Endothelial cell of umbilical vein (primary cell): ENCODE measurements around the gene IL34. TPM values are rescaled to one million over a fixed set of nuclear protein-coding genes. Genes with fewer than 3 reads are reported as not detected.

ENCODE experiments used
- BruUV-seq: library from RNA; stranded (reverse); fragments of 400-500 nt; replicated peaks from 2 replicates; lab custom pipeline; 2021; lab: Mats Ljungman, UMichigan
- CTCF ChIA-PET: fragments of 300-600, 350-600 bp; sonication (Branson Sonifier 250); formaldehyde crosslinking; loops from one replicate; lab custom pipeline; 2021; ENCODE audit warnings: antibody characterized with exemption, inconsistent platforms; lab: Charles Lee
- POLR2A ChIA-PET: fragments of 300-600, 350-600 bp; sonication (Branson Sonifier 250); formaldehyde crosslinking; loops from one replicate; lab custom pipeline; 2021; ENCODE audit warnings: antibody characterized with exemption, inconsistent platforms; lab: Charles Lee
- DNase-seq: peaks from one replicate; pipeline ENCODE4 v3.0.0-alpha.2; 2011; ENCODE audit warnings: low read depth, low spot score
- FAIRE-seq: peaks from 2 replicates; lab custom pipeline; 2011; peaks lifted over from hg19 to GRCh38; lab: Jason Lieb, UNC
- H2AFZ ChIP-seq: 2 replicates; pipeline ENCODE4 v1.6.0; 2012; ENCODE audit warnings: low read depth, low read length, control low read depth, inconsistent platforms
- H3K27ac ChIP-seq: 2 replicates; pipeline ENCODE4 v1.5.1; 2011; ENCODE audit warnings: low read depth, mild to moderate bottlenecking, control low read depth, low read length, moderate library complexity; ENCODE audit not compliant: insufficient read depth
- H3K27me3 ChIP-seq, 2 experiments: 2 replicates each; pipeline versions ENCODE4 v1.6.0 to v1.6.1; 2011; ENCODE audit warnings: low read length in 2 of 2, mixed read lengths in 1 of 2; ENCODE audit not compliant: control insufficient read depth in 2 of 2, insufficient read depth in 2 of 2
- H3K36me3 ChIP-seq, 2 experiments: 2 replicates in 1 of 2; 3 replicates in 1 of 2; pipeline ENCODE4 v1.5.1; 2011; ENCODE audit warnings: low read length in 2 of 2, mild to moderate bottlenecking in 1 of 2, moderate library complexity in 1 of 2; ENCODE audit not compliant: control insufficient read depth in 2 of 2, insufficient read depth in 2 of 2; ENCODE audit errors: extremely low read depth in 1 of 2
- H3K4me1 ChIP-seq: 3 replicates; pipeline ENCODE4 v1.5.1; 2011; ENCODE audit warnings: mild to moderate bottlenecking, low read length; ENCODE audit not compliant: control insufficient read depth, insufficient read depth; ENCODE audit errors: extremely low read depth
- H3K4me2 ChIP-seq: 2 replicates; pipeline ENCODE4 v1.6.1; 2011; ENCODE audit warnings: low read length, control low read depth, mixed read lengths; ENCODE audit not compliant: insufficient read depth
- H3K4me3 ChIP-seq, 3 experiments: fragments of 200-600 bp in 1 of 3; sonication (generic), shearing (Covaris generic) in 1 of 3; replicated peaks in 1 of 3; 2 replicates each; pipeline ENCODE4 v1.5.1; 2011 to 2016; ENCODE audit warnings: control low read depth in 3 of 3, low read length in 3 of 3, mild to moderate bottlenecking in 2 of 3, inconsistent platforms in 1 of 3, low read depth in 1 of 3, moderate library complexity in 1 of 3; ENCODE audit not compliant: insufficient read depth in 1 of 3
- H3K79me2 ChIP-seq: 2 replicates; pipeline ENCODE4 v1.6.0; 2012; ENCODE audit warnings: low read length, inconsistent platforms; ENCODE audit not compliant: control insufficient read depth, insufficient read depth
- H3K9ac ChIP-seq: replicated peaks from 2 replicates; pipeline ENCODE3; 2011; ENCODE audit warnings: low read length, control low read depth; ENCODE audit not compliant: insufficient read depth; ENCODE audit errors: extremely low read depth
- H3K9me1 ChIP-seq: replicated peaks from 3 replicates; pipeline ENCODE4 v1.6.0; 2011; ENCODE audit warnings: mild to moderate bottlenecking, low read length; ENCODE audit not compliant: control insufficient read depth, insufficient read depth; ENCODE audit errors: extremely low read depth
- H3K9me3 ChIP-seq: replicated peaks from 2 replicates; pipeline ENCODE4 v1.5.1; 2012; ENCODE audit warnings: low read length, inconsistent platforms; ENCODE audit not compliant: control insufficient read depth, insufficient read depth
- H4K20me1 ChIP-seq: replicated peaks from 2 replicates; pipeline ENCODE3; 2011; ENCODE audit warnings: mild to moderate bottlenecking, low read length; ENCODE audit not compliant: control insufficient read depth, insufficient read depth; ENCODE audit errors: extremely low read depth
- CTCF ChIP-seq, 2 donors: IDR thresholded peaks; 1 replicate in 1 of 2; 2 replicates in 1 of 2; pipeline ENCODE4 v1.5.1; 2011; ENCODE audit warnings: low read length in 2 of 2, mild to moderate bottlenecking in 2 of 2, moderate library complexity in 2 of 2, control low read depth in 1 of 2, inconsistent platforms in 1 of 2, low read depth in 1 of 2; ENCODE audit not compliant: insufficient read depth in 1 of 2; ENCODE audit errors: extremely low read depth in 1 of 2
- EZH2 ChIP-seq: IDR thresholded peaks from 2 replicates; pipeline ENCODE4 v1.6.1; 2012; ENCODE audit warnings: borderline replicate concordance, low read depth, mild to moderate bottlenecking, moderate library complexity, low read length, inconsistent platforms; ENCODE audit not compliant: severe bottlenecking
- FOS ChIP-seq: IDR thresholded peaks from 2 replicates; pipeline ENCODE4 v1.6.1; 2011; ENCODE audit warnings: mild to moderate bottlenecking, low read length, moderate library complexity, borderline replicate concordance; ENCODE audit not compliant: insufficient read depth
- GATA2 ChIP-seq: IDR thresholded peaks from 2 replicates; pipeline ENCODE4 v1.7.0; 2011; ENCODE audit warnings: low read depth, mild to moderate bottlenecking, moderate library complexity, mixed read lengths, low read length; ENCODE audit not compliant: insufficient read length, insufficient read depth
- JUN ChIP-seq: IDR thresholded peaks from 2 replicates; pipeline ENCODE4 v1.6.1; 2011; ENCODE audit warnings: borderline replicate concordance, low read depth; ENCODE audit not compliant: insufficient read length, insufficient read depth
- MAX ChIP-seq: IDR thresholded peaks from 2 replicates; pipeline ENCODE4 v1.6.1; 2011; ENCODE audit not compliant: insufficient read depth, insufficient read length
- MYC ChIP-seq: IDR thresholded peaks from one replicate; pipeline ENCODE4 v1.6.1; 2011; ENCODE audit warnings: mild to moderate bottlenecking, low read depth, low read length
- POLR2A ChIP-seq: IDR thresholded peaks from 2 replicates; pipeline ENCODE4 v1.6.1; 2012; ENCODE audit warnings: low read depth, mild to moderate bottlenecking, control low read depth, low read length
- POLR2AphosphoS5 ChIP-seq: IDR thresholded peaks from 2 replicates; pipeline ENCODE4 v1.6.1; 2012; ENCODE audit warnings: low read depth, mild to moderate bottlenecking, control low read depth, low read length, moderate library complexity; ENCODE audit not compliant: insufficient read depth
- dilution Hi-C: fragments of 300-500 bp; cut with MboI; formaldehyde crosslinking; loops from one replicate; pipeline ENCODE4 v1.15.0; 2019; ENCODE audit warnings: low sequenced_read_pairs; ENCODE audit not compliant: extremely low pct_ligation_motif_present
- intact Hi-C: fragments of 100-400 bp; cut with micrococcal nuclease; formaldehyde crosslinking; loops from one replicate; pipeline ENCODE4 v1.10.0; 2022
- polyA plus RNA-seq, 4 experiments: library from polyadenylated mRNA; depleted of rRNA in 3 of 4; stranded (reverse) in 3 of 4; unstranded in 1 of 4; fragments of >200 nt; gene quantifications; 2 replicates each; pipeline versions ENCODE4 v1.2.1 to v1.2.3, GENCODE V29; 2011 to 2012; ENCODE audit warnings: missing spikeins in 1 of 4
- total RNA-seq: library from RNA; stranded (reverse); gene quantifications from 2 replicates; pipeline ENCODE4 v1.2.3, GENCODE V29; 2021

IL34 gene
- total and polyA plus RNA-seq, 2 donors (not counting 3 experiments of a cell fraction or from before 2014, with no cell fraction given): 0.88 to 0.97 TPM

GRCh38 chr16:70611785-70612303 is 34.5 kb upstream of the IL34 start:
- DNase-seq (no peak), FAIRE-seq (no peak)
- dilution Hi-C loops: no loop called here
- Histone ChIP-seq H3K27ac (no peak overlapping the region), H4K20me1 (no peaks in the 10 kb centered on the region), H2AFZ (no peak overlapping the region), H3K36me3 (no peaks in the 10 kb centered on the region), H3K4me3 (no peak overlapping the region), H3K9me3 (no peaks in the 10 kb centered on the region), H3K9ac (no peak overlapping the region), H3K9me1 (no peaks in the 10 kb centered on the region), H3K27me3 (no peaks in the 10 kb centered on the region), H3K79me2 (no peaks in the 10 kb centered on the region), H3K4me1 (no peaks in the 10 kb centered on the region), H3K4me2 (no peak overlapping the region)
- intact Hi-C loops: no loop called here
- BruUV-seq: no TSS peak
- CTCF ChIA-PET: interaction anchor here (1.7 kb wide), 1 partner anchor 9 kb away, joined by 9 read pairs; no protein-coding TSS in a partner anchor
- POLR2A ChIA-PET: no interaction called here
- TF ChIP-seq MYC (no peak), MAX (no peak), CTCF (IDR thresholded peaks at IDR 0.05; ENCODE audit: extremely low read depth in 1 of 2, insufficient read depth in 1 of 2, low read depth in 1 of 2, low read length in 2 of 2) (no peak), EZH2 (no peak), POLR2AphosphoS5 (no peak), FOS (no peak), POLR2A (no peak), JUN (no peak), GATA2 (no peak)
